Upper lobe of left lung (tissue), 4 donors: ENCODE measurements around the gene SLC9A9.

Experiments
- POLR2A ChIP-seq, 4 donors: fragments of 450-650 bp; IDR thresholded peaks; one replicate each; pipeline ENCODE4 v1.5.1; 2016 to 2017; ENCODE audit warnings: antibody characterized with exemption in 4 of 4, mild to moderate bottlenecking in 2 of 4
- TF ChIP-seq, protein P1 (sequence below), 6 experiments: fragments of 450-650 bp in 4 of 6; fragments of 200-600 bp in 2 of 6; sonication (generic) in 2 of 6; IDR thresholded peaks; one replicate each; pipeline ENCODE4 v1.5.1; 2016 to 2019; ENCODE audit warnings: antibody characterized with exemption in 6 of 6

DNA sequence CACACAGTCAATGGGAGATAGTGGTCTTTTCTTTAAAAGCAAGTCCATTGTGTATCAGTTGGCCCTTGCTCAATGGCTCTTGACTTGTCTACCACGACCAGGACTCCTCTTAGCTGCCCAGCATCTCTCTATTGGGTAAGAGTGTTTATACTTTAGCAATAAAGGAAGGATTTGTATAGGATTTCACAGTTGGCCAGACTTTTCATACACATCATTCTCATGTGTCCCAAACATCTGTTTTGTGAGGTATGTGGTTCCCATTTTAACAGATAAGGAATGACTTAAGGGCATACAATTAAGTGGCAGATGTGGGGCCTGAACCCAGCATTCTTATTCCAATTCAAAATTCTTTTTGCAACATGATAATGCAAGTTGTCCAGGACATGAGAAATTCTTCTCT is 537.2 kb downstream of the SLC9A9 start:
- TF ChIP-seq, protein P1, sequence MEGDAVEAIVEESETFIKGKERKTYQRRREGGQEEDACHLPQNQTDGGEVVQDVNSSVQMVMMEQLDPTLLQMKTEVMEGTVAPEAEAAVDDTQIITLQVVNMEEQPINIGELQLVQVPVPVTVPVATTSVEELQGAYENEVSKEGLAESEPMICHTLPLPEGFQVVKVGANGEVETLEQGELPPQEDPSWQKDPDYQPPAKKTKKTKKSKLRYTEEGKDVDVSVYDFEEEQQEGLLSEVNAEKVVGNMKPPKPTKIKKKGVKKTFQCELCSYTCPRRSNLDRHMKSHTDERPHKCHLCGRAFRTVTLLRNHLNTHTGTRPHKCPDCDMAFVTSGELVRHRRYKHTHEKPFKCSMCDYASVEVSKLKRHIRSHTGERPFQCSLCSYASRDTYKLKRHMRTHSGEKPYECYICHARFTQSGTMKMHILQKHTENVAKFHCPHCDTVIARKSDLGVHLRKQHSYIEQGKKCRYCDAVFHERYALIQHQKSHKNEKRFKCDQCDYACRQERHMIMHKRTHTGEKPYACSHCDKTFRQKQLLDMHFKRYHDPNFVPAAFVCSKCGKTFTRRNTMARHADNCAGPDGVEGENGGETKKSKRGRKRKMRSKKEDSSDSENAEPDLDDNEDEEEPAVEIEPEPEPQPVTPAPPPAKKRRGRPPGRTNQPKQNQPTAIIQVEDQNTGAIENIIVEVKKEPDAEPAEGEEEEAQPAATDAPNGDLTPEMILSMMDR (IDR thresholded peaks at IDR 0.05): no peak
- no peak for TF ChIP-seq POLR2A (IDR thresholded peaks at IDR 0.05)
